ENCODE measurements around the gene CD27. TPM values are rescaled to one million over a fixed set of nuclear protein-coding genes. Genes with fewer than 3 reads are reported as not detected.
A peak's percentile ranks its signal among the peaks of the same experiment; 100 is the strongest.

The CD27 gene
- total RNA-seq, 1 donor: not detected

- H3K9me3 ChIP-seq (ENCODE audit: low read depth, low read length): no peaks in the 10 kb centered on the region
- H3K4me3 ChIP-seq (ENCODE audit: insufficient read depth, low read length): no peak overlapping the region
- H3K27ac ChIP-seq (ENCODE audit: low read depth, low read length): no peak overlapping the region
- no peak overlapping the region for H3K4me2 ChIP-seq (ENCODE audit: insufficient read depth, low read length)
- H3K79me2 ChIP-seq (ENCODE audit: insufficient read depth, low read length): no peaks in the 10 kb centered on the region
- H3K4me1 ChIP-seq (ENCODE audit: insufficient read depth, low read length): no peaks in the 10 kb centered on the region
- TF ChIP-seq, protein P1, sequence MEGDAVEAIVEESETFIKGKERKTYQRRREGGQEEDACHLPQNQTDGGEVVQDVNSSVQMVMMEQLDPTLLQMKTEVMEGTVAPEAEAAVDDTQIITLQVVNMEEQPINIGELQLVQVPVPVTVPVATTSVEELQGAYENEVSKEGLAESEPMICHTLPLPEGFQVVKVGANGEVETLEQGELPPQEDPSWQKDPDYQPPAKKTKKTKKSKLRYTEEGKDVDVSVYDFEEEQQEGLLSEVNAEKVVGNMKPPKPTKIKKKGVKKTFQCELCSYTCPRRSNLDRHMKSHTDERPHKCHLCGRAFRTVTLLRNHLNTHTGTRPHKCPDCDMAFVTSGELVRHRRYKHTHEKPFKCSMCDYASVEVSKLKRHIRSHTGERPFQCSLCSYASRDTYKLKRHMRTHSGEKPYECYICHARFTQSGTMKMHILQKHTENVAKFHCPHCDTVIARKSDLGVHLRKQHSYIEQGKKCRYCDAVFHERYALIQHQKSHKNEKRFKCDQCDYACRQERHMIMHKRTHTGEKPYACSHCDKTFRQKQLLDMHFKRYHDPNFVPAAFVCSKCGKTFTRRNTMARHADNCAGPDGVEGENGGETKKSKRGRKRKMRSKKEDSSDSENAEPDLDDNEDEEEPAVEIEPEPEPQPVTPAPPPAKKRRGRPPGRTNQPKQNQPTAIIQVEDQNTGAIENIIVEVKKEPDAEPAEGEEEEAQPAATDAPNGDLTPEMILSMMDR (IDR thresholded peaks at IDR 0.05; ENCODE audit: extremely low read depth, low read depth, low read length): no peak
- no peak for DNase-seq (ENCODE audit: insufficient read length, low spot score, missing footprints)
- H3K27me3 ChIP-seq (ENCODE audit: insufficient read depth, low read length): no peaks in the 10 kb centered on the region
- peaks cover 37% of the 10 kb centered on the region for H3K36me3 ChIP-seq (ENCODE audit: insufficient read depth, low read length)
- no peak overlapping the region for H2AFZ ChIP-seq (ENCODE audit: low read length)
- no peaks in the 10 kb centered on the region for H4K20me1 ChIP-seq (ENCODE audit: insufficient read depth, low read length)
These were observed 724 bp upstream of the CD27 start for GRCh38 chr12:6444031-6444430.

GRCh38 chr12:6450091-6450868 is 5.5 kb downstream of the CD27 start:
- no peak for DNase-seq (ENCODE audit: insufficient read length, low spot score, missing footprints)
- peak overlapping the region; percentile 96 for H2AFZ ChIP-seq (ENCODE audit: low read length)
- peak overlapping the region; percentile 90 for H3K27ac ChIP-seq (ENCODE audit: low read depth, low read length)
- H4K20me1 ChIP-seq (ENCODE audit: insufficient read depth, low read length): no peaks in the 10 kb centered on the region
- H3K4me1 ChIP-seq (ENCODE audit: insufficient read depth, low read length): peaks cover 29% of the 10 kb centered on the region
- TF ChIP-seq, protein P1 (IDR thresholded peaks at IDR 0.05; ENCODE audit: extremely low read depth, low read depth, low read length): no peak
- H3K36me3 ChIP-seq (ENCODE audit: insufficient read depth, low read length): peaks cover 33% of the 10 kb centered on the region
- H3K27me3 ChIP-seq (ENCODE audit: insufficient read depth, low read length): no peaks in the 10 kb centered on the region
- peak overlapping the region; percentile 97 for H3K4me2 ChIP-seq (ENCODE audit: insufficient read depth, low read length)
- H3K4me3 ChIP-seq (ENCODE audit: insufficient read depth, low read length): peak overlapping the region; percentile 97
- H3K9me3 ChIP-seq (ENCODE audit: low read depth, low read length): no peaks in the 10 kb centered on the region
- H3K79me2 ChIP-seq (ENCODE audit: insufficient read depth, low read length): peaks cover 18% of the 10 kb centered on the region

GRCh38 chr12:6450869-6451347 is 6.2 kb downstream of the CD27 start:
- DNase-seq (ENCODE audit: insufficient read length, low spot score, missing footprints): peak; percentile 87
- Histone ChIP-seq H2AFZ (ENCODE audit: low read length) (peak overlapping the region; percentile 96), H3K27ac (ENCODE audit: low read depth, low read length) (peak overlapping the region; percentile 90), H3K27me3 (ENCODE audit: insufficient read depth, low read length) (no peaks in the 10 kb centered on the region), H3K4me2 (ENCODE audit: insufficient read depth, low read length) (peak overlapping the region; percentile 97), H3K9me3 (ENCODE audit: low read depth, low read length) (no peaks in the 10 kb centered on the region), H3K36me3 (ENCODE audit: insufficient read depth, low read length) (peaks cover 27% of the 10 kb centered on the region), H3K4me1 (ENCODE audit: insufficient read depth, low read length) (peaks cover 29% of the 10 kb centered on the region), H3K4me3 (ENCODE audit: insufficient read depth, low read length) (peak overlapping the region; percentile 97), H4K20me1 (ENCODE audit: insufficient read depth, low read length) (no peaks in the 10 kb centered on the region), H3K79me2 (ENCODE audit: insufficient read depth, low read length) (peaks cover 18% of the 10 kb centered on the region)
- TF ChIP-seq, protein P1 (IDR thresholded peaks at IDR 0.05; ENCODE audit: extremely low read depth, low read depth, low read length): no peak

Data from osteoblast (primary cell).